ENCODE measurements around the gene PAOX.

PAOX gene

GRCh38 chr10:133379152-133379800 is at the start of gene PAOX:
Gene PAOX (plus strand): TSS chr10:133379262. CDS start chr10:133379317, 55 bp downstream.
- peak; percentile 54 to 60 for DNase-seq

GRCh38 chr10:133329491-133330202 is 49.4 kb upstream of the PAOX start:
- peak; percentile 81 to 91 for DNase-seq

DNA sequence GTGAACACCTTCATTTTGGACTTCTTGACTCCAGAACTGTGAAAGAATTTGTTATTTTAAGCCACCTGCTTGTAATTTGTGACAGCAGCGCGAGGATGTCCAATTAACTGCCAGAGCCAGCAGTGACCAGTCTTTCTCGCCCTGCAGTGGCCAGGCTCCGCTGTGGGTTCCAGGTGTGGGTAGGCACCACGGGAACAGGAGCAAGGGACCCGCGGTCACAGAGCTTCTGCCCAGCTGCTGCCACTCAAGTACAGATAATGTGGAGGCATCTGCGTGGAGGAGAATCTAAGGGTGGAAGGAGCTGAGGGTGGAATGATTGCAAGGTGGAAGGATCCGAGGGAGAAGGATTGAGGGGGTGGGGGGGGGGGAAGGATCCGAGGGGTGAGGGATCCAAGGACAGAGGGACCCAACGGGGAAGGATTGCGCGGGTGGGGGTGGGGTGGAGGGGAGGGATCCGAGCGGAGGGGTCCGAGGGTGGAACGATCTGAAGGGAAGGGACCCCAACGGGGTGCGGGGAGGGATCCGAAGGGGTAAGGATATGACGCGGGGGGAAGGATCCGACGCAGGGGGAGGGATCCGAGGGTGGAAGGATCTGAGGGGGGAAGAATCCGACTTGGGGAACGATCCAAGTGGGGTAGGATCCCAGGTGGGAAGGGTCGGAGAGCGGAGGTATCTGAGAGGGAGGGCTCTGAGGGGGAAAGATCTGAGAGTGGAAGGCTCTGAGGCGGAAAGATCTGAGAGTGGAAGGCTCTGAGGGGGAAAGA is 45.9 kb upstream of the PAOX start:
- no peak for DNase-seq

DNA sequence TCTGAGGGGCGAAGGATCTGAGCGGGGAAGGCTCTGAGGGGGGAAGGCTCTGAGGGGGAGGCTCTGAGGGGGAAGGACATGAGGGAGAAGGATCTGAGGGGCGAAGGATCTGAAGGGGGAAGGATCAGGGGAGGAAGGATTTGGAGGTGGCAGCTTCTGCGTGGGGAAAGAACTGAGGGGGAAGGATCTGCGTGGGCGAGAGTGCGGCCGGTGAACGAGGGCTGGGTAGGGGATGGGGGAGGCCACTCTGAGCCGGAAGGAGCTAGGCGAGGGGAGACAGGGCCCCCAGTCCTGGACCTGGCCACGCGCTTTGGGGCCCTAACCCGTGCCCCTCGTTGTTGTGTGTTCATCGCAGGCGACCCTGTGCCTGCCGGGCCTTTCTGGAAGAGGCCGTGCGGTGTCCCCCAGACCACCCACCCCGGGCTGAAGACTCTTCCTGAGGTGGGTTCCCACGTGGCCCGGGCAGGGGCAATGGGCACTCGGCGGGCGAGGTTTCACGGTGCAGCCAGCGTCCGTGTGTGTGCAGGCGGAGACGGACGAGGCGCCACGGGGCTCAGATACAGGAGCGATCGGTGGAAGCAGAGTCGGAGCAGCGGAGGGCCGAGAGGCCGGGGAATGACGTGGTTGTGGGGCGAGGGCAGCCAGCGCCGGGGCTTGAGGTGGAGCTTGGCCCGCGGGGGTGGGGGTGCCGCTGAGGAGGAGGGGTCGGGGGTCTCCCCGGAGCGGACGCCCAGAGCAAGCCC is 44.4 kb upstream of the PAOX start:
- DNase-seq = peak; percentile 39 to 46

DNA sequence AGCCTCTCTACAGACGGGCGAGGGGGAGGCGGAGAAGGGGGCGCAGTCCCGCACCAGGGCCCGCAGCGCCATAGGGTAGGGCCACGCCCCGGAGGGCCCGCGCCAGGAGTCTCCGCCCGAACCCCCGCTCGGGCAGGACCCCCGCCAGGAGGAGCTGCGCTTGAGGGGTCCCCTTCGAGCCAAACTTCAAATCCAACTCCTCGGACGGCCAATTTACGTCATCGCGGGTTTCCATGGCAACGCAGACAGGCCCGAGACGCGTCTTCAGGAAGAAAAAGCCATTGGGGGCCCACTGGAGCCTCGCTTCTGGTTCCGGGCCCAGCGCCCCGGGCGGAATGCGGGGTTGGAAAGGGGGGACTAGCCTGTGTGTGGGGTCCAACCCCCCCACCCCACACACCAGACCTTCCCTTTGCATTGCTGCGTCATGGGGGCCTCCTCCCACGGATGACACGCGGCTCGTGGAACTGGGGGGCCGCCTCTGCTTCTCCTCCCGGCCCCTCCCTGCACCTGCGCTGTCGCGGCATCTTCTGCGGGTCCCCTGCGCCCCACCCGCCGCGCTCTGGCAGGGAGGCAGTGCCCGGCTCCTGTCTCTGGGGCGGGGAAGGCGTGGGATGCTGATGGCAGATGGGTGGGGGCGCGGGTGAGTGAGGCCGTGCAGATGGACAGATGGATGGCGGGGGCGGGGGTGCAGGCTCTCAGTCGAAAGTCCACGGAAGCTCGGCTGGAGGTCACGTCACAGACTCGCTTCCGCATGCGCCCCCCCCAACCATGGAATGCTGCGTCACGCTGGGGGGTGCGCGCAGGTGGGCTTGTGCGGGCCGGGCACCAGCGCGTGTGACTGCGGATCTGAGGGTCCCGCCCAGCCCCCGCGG is 43.6 kb upstream of the PAOX start:
- peak; percentile 67 to 84 for DNase-seq

GRCh38 chr10:133336118-133336576 is 42.9 kb upstream of the PAOX start:
- DNase-seq = no peak

GRCh38 chr10:133336577-133337369 is 42.3 kb upstream of the PAOX start, which contains the start of gene CALY:
Gene CALY (minus strand): TSS chr10:133336896. CDS start chr10:133328989, 7,907 bp downstream.
- peak; percentile 62 to 80 for DNase-seq

DNA sequence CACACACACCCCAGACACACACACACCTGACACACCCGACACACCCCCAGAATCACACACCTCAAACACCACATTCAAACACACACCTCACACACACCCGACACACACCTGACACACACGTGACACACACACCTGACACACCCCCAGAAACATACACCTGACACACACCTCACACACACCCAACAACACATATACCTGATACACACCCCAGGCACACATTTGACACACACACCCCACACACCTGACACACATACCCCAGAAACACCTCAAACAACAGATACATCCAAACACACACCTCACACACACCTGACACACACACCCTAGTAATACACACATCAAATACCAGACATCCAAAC is 41.7 kb upstream of the PAOX start:
- no peak for DNase-seq

DNA sequence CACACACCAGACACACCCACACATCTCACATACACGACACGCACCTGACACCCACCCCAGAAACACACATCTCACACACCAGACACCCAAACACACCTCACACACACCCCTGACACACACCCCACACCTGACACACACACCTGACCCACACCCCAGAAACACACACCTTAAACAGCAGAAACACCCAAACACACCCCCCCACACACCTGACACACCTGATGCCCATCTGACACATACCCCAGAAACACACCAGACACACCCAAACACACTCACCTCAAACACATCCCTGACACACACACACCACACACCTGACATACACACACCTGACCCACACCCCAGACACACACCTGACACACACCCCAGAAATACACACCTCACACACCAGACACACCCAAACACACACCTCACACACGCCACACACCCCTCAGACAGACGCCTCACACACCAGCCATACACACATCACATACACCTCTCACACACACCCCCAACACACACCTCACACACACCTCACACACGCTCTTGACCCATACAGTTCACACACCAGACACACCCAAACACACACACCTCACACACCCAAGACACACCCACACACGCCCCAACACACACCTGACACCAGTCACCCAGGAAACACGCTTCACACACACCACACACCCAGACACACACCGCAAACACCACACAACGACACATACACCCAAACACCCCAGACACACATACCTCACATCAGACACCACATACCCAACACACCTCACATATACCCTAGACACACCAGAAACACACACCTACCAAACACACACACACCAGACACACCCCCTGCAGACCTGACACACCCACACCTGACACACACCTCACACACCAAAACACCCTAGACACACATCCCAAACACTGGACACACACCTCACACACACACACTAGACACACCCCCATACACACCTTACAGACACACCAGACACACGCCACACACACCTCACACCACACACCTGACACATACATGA is 40.7 kb upstream of the PAOX start:
- DNase-seq = no peak

DNA sequence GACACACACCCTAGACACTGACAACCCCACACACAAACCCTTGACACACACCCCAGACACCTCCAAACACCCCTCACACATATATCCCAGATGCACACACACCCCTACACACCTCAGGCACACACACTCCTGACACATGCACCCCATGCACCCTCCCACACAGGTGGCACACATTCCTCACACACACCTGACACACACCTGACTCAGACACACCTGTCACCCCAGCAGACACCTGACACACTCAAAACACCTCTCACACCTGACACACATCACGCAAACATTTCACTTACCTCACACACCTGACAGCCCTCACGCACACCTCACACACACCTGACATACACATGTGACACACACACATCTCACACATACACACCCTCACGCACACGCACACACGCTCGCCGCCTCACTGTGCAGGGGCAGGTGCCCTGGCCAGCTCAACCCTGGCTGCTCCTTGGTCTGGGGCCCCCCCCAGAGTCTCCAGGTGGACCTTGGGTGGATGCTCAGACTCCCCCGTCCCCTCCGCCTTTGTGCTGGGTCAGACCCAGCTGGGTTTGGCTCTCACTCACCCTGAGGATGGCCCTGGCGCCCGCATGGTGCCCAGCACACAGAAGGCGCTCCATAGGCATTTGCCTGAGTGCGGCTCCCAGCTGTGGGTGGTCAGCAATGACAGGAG is 39.2 kb upstream of the PAOX start:
- no peak for DNase-seq

DNA sequence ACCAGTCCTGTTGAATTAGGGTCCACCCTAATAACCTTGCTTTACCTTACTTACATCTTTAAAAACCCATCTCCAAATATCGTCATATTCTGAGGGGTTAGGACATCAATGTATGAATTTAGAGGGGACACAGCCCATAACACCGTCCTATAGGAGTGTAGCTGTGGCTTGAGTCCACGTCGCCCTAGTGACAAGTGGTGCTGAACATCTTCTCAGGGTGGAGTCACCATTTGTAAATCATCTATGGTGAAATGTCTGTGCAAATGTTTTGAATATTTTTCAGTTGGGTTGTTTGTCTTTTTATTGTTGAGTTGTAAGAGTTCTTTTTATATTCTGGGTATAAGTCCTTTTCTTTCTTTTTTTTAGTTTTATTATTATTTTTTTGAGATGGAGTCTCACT is 37.1 kb upstream of the PAOX start:
- DNase-seq = no peak

- no peak for DNase-seq
Observed at GRCh38 chr10:133342942-133343341, 36.1 kb upstream of the PAOX start.

GRCh38 chr10:133343558-133343957 is 35.5 kb upstream of the PAOX start:
- DNase-seq = no peak

GRCh38 chr10:133344236-133344635 is 34.8 kb upstream of the PAOX start:
- no peak for DNase-seq

DNA sequence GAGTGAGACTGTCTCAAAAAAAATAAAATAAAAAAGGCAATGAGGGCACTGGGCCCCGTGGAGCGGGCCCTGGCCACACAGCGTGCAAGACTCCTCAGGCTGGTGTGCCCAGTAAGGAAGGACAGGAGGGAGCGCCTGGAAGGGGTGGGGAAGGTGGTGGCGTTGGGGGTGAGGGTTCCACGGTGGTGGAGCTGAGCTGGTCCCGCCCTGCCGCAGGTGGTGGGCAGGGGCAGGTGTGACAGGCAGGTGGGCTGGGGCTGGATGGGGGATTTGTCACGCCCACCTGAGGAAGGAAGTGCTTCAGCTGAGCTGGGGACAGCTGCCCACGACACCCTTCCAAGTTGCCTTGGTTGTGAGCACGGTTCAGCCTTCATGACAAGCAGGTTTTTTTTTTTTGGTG is 32.6 kb upstream of the PAOX start:
- no peak for DNase-seq

DNA sequence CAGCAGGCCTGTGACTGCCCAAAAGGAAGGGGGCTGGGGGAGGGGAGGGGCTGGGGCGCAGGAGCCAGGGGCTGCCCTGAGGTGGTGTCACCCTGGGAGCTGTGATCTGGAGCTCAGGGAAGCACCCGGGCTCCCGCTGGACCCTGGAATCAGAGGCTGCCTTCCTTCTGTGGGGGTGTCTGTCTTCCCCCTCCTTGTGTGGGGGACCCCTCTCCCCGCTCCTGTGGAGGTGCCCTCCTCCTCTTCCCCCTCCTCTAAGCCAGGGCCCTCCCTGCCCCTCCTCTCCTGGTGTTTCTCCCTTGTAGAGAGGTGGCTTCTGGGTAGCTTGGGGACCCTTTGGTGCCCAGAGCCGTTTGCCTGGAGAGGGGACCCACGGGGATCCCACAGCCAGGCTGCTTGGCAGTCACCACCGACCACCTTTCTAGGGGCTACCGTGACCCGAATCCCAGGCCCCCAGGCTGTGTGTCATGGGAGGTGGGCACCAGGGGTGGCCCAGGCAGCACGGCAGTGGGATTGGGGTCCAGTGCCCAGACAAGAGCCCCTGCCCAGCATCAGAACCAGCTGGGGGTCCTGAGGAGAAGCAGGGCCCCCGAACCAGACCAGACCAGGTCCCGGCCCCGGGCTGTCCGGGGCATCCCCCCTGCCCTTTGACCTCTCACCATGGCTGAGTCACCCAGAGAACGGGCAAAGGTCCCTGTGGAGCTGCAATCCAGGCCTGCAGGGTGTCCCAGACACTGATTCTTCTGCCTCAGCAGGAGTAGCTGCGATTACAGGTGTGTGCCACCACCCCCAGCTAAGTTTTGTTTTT is 31.1 kb upstream of the PAOX start:
- DNase-seq = no peak

DNA sequence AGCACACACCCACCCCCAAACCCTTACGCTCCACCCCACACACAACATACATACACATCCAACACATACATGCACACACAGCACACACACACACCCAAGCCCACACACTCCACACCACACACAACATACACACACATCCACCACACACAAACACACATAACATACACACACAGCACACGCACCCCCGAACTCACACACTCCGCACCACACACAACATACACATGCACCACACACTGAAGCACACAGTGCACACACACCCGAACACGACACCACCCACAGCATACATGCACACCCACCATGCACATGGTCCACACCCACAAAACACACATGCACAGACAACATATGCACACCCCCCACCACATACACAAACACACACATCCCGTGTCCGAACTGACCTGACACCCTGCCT is 29.9 kb upstream of the PAOX start:
- no peak for DNase-seq

DNA sequence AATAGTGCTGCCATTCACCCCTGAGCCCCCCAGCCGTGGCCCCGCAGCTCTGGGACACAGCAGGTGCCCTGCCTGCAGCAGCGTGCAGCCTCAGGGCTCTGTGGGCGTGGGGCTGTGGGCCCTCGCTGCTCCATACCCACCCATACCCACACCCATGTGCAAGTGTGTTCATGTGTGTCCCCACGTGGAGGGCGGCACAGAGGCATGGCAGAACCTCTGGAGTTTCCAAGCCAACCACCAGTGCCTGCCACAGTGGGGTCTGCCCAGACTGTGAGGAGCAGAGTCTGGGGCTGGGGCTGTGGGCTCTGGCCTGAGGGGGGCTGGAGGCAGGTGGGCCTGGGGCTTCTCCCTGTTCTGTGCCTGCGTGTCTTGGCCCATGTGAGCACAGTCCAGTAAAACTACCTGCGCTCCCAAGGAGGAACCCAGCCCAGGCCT is 29.5 kb upstream of the PAOX start:
- no peak for DNase-seq

Data from stimulated activated CD4-positive, alpha-beta T cell treated with anti-CD3 and anti-CD28 coated beads, Interleukin-4, amount 100 ng/mL, for 4 hours (primary cell).